T-helper 1 cell (primary cell): Measurements from ENCODE around the gene SOCS6.
"Not testable (repeated sequence)": the region's sequence is repeated elsewhere in the genome, so short reads cannot be mapped to it uniquely, and the experiment has no call there.

Experiments
- DNase-seq, 5 donors: peaks; one replicate each; pipeline ENCODE4 v3.0.0-alpha.2; 2012 to 2020

SOCS6 gene

GRCh38 chr18:70324897-70325296 lies 36.1 kb downstream of the SOCS6 start:
- DNase-seq = no peak

DNA sequence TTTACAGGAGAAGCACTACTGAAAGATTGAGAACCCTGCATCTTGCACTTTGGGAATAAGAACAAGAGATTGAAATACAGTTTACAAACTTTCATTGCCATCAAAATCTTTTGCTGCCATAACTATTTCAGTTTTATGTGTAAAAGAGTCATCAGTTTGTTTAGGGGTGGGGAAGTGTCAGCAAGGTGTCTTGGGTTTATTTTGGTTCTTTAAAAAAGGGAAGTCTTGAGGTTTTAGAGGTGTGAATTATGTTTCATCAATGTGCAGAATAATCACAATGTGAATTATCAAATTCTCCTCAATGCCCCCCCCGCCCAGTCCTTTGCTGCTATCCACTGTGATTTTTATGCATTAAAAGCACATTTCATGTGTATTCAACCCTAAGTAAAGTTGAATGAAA lies 37.4 kb downstream of the SOCS6 start:
- no peak for DNase-seq

- no peak for DNase-seq
Observed at GRCh38 chr18:70328169-70328568, 39.3 kb downstream of the SOCS6 start.

- no peak for DNase-seq
Observed at GRCh38 chr18:70329071-70329470, 40.2 kb downstream of the SOCS6 start.

GRCh38 chr18:70330887-70331286 lies 42.0 kb downstream of the SOCS6 start:
- DNase-seq = no peak

DNA sequence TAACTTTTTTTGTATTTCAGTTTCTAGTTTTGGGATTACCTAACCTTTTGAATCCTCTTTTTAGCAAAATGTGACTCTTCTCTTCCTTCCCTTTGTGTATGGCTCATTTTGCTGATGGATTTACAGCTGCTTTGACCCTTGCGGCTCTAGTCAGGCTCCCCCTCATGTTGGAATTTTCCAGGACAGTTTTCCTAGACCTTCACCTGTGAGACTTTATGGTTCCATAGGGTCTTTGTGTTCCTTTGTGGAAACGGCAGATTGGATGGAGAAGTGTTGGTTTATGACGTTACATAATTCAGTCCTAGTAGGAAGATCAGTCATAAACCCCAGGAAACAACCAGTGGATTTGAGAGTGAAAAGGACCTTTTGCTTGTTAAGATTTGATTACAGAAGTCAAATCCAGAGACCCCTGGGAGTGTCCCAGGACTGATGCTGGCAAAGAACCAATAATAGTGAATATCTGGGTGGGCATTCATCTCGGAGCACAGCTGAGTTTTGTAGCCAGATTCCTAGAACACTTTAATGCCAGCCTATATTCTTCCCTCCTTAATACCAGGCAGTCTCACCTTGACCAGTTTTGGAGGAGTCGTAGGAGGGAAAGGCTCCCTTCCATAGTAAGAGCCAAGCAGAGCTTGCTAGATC lies 42.7 kb downstream of the SOCS6 start:
- DNase-seq = no peak

DNA sequence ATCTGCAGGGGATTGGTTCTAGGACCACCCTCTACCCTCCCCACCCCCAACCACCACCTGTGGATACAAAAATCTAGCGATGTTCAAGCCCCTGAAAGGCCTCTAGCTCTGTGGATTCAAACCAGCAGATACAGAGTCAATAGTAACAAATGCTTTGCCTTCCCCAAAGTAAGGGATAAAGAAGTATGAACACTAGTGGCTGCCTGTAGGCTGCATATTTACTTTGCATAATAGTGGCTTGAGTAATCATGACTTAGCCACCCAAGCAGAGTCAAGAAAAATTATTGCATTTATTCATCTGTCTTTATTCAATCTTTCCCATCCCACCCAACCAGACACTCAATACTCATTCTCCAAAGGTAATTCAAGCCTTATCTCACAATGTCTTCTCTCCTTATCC lies 43.8 kb downstream of the SOCS6 start:
- no peak for DNase-seq

GRCh38 chr18:70333316-70333715 lies 44.5 kb downstream of the SOCS6 start:
- DNase-seq = no peak

- no peak for DNase-seq
Observed at GRCh38 chr18:70333757-70334156, 44.9 kb downstream of the SOCS6 start.

- DNase-seq = no peak
Observed at GRCh38 chr18:70334264-70334663, 45.4 kb downstream of the SOCS6 start.

DNA sequence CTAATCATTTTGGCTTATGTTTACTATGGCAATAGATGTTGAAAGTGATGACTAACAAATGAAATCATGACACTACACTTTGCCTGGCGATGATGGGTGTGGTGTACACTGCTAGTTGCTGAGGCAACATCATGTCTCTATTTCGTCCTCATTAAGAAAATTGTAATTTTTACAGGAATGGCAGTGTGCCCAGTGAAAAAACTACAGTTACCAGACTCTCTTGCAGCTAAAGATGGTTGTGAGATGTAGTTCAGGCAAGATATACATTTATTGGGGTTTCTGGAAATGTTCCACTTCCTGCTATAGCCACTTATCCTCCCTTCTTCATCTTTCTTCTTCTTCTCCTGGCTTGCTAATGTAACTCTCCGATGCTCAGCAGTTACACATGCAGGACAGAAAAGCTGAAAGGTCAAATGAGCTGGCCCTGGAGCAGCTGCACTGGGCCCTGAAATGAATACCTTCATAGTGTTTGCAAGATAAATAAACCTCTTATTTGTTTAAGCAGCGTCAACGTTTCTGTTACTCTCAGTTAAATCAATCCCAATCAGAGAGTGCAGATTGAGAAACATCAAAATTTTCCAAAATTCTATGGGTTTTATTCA lies 46.0 kb downstream of the SOCS6 start:
- no peak for DNase-seq

DNA sequence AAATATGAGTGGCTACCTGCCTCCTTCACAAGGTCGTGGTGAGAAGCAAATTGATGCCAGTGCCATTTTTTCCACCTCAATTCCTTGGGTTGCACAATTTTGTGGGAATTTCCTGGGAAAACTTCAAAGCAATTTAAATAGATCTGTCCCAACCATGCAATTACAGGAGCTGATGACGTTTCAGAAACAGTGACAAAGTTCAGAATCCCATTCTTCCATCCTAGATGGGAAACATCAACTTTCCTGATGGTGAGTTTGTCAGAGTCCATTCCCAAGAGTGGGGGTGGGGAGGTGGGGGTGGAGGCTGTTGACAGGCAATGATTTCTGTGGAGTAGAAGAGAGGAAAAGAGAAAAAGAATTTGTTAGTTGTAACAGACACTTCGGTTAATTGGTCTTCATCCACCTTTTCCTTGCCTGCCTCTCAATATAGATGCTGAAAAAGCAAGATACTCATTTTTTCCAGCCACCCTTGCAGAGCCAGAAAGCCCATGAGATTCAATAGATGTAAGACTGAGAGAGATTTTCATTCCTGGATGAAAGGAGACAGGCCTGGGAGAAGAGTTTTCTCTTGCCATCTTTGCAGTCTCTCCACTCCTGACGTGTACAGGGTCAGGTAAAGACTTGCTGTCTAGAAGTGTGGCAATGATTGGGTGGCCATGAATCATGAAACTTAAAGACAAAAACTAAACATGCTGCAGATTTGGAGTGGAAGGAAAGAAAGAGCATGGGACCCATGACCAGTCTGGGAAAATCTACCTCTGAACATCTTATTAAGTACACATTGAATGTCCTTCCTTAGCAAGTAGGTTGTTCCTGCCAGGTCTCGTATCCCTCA lies 47.3 kb downstream of the SOCS6 start:
- DNase-seq = no peak

DNA sequence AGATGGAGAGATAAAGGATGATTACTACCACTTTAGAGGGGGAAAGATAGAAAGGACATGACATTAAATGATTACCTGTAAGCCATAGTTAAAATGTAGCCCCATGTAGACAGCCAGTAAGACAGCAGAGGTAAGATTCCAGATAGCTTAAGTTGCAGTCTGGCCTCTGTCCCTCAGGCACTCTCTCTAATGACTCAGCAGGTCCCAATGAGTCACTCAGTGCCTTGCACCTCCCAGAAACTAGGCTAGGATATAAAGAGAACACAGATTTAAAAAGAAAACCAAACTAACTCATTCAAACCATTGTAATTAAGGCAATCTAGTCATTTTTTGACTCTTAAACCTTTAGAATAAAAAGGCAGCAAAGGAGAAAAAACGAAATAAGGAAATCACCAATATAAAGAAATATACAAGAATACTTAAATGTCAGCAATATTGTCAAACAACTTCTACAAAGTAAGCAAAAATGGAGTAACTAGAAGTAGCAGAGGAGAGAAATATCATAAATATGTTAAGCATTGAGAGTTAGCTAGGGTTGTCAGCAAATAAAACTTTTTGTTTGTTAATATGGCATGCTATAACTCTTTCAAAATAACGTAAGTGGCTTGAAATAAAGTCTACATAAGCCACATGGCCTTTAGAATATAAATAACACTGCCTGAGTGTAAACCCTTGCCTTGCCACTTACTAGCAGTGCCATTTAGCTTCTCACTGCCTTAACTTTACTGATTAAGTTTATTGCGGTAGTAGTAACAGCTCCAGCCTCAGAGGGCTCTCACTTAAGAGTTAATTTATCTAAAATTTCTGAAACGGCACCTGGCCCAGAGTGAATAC lies 48.5 kb downstream of the SOCS6 start:
- no peak for DNase-seq

DNA sequence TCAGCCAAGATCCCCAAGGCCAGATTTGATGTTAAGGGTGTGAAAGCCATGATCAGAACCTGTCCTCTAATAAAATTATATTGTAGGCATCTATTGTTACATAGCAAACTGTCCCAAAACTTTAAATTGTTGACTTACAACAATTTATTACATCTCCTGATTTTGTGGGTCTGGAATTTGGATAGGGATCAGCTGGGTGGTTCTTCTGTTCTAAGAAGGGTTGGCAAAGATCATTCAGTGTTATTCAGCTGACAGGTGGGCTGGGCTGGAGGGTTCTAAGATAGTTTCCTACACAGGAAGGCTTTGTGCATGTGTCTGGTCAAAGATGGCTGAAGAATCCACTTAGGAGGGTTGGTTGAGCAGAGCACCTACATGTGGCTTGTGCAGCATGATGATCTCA lies 50.0 kb downstream of the SOCS6 start:
- no peak for DNase-seq

GRCh38 chr18:70339915-70340314 lies 51.1 kb downstream of the SOCS6 start:
- DNase-seq = no peak

- peak in 1 of 5 donors; percentile 20 for DNase-seq
Observed at GRCh38 chr18:70348481-70348880, 59.6 kb downstream of the SOCS6 start.

GRCh38 chr18:70349316-70349715 lies 60.5 kb downstream of the SOCS6 start:
- no peak for DNase-seq

- DNase-seq = no peak
Observed at GRCh38 chr18:70354080-70354479, 65.2 kb downstream of the SOCS6 start.

- DNase-seq = no peak
Observed at GRCh38 chr18:70354771-70355170, 65.9 kb downstream of the SOCS6 start.

DNA sequence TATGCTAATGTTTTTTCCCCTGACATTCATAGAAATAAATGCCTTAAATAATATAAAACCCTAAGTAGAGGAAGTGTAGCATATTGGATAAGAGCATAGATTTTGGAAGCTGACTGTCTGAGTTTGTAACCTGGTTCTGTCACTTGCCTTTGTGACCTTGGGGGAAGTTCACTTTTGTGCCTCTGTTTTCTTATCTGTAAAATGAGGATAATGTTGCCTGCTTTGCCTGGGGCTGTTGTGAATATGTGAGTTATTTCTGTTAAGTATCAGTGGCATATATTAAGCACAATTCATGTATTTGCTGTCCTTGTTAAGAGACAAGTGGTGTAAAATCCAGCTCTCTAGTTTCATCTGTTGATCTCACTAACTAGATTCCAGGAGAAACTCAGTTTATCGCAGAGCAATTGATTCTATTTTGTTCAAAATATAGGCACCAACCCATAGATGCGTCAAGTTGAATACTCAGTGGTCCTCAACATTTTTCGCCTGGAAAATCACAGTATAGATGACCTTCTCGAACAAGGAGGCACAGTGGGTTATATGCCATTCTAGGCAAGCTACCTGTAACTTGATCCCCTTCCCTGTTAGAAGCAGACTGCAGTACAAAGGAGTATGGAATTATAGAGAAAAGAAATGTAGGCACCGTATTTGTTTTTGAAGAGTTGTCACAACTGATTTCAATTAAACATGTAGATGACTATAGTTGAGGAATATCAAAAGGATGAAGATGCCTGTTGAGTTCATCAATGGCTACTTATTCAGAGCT lies 67.0 kb downstream of the SOCS6 start:
- no peak for DNase-seq

- not testable (repeated sequence) for DNase-seq
Observed at GRCh38 chr18:70358105-70358406, 69.2 kb downstream of the SOCS6 start.

- DNase-seq = no peak
Observed at GRCh38 chr18:70359071-70359470, 70.2 kb downstream of the SOCS6 start.

DNA sequence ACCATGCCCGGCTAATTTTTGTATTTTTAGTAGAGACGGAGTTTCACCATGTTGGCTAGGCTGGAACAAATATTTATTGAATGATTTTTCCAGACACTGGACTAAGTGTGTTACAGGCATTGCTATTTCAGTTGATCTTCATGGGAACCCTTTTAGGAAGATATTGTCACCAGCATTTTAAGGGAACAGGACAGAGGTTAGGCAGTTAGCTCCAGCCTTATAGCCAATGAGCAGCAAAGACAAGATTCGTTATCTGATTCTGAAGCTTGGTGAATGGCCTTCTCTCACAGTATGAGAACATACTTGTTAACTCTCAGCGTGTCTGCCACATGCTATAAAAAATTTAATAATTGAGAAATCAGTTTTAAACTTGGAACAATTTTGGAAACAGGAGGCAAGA lies 73.4 kb downstream of the SOCS6 start:
- DNase-seq = no peak
